CD4-positive, alpha-beta T cell treated with Interleukin-17A for 1 hour (primary cell): ENCODE data around the gene HCAR1.
A peak's percentile ranks its signal among the peaks of the same experiment; 100 is the strongest.
"Not testable (repeated sequence)": the region's sequence is repeated elsewhere in the genome, so short reads cannot be mapped to it uniquely, and the experiment has no call there.

ENCODE experiments used
- DNase-seq: peaks from one replicate; pipeline ENCODE4 v3.0.0-alpha.2; 2020

HCAR1 gene, protein sequence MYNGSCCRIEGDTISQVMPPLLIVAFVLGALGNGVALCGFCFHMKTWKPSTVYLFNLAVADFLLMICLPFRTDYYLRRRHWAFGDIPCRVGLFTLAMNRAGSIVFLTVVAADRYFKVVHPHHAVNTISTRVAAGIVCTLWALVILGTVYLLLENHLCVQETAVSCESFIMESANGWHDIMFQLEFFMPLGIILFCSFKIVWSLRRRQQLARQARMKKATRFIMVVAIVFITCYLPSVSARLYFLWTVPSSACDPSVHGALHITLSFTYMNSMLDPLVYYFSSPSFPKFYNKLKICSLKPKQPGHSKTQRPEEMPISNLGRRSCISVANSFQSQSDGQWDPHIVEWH

GRCh38 chr12:122730215-122731014 lies at the start of gene HCAR1:
HCAR1 (minus strand) TSS chr12:122730844; CDS start chr12:122730339, 505 bp downstream.
- DNase-seq, result peak; percentile 18

- no peak for DNase-seq
Measured at GRCh38 chr12:122757568-122757967, 26.9 kb upstream of the HCAR1 start.

GRCh38 chr12:122754790-122755189 lies 24.1 kb upstream of the HCAR1 start:
- no peak for DNase-seq

GRCh38 chr12:122753319-122753650 lies 22.6 kb upstream of the HCAR1 start:
- no peak for DNase-seq

GRCh38 chr12:122752464-122753318 lies 22.0 kb upstream of the HCAR1 start, which contains the start of gene DENR:
DENR (plus strand) TSS chr12:122752824; CDS start chr12:122753702, 878 bp downstream.
- peak; percentile 99 for DNase-seq

GRCh38 chr12:122750781-122751515 lies 20.3 kb upstream of the HCAR1 start:
- not testable (repeated sequence) for DNase-seq

DNA sequence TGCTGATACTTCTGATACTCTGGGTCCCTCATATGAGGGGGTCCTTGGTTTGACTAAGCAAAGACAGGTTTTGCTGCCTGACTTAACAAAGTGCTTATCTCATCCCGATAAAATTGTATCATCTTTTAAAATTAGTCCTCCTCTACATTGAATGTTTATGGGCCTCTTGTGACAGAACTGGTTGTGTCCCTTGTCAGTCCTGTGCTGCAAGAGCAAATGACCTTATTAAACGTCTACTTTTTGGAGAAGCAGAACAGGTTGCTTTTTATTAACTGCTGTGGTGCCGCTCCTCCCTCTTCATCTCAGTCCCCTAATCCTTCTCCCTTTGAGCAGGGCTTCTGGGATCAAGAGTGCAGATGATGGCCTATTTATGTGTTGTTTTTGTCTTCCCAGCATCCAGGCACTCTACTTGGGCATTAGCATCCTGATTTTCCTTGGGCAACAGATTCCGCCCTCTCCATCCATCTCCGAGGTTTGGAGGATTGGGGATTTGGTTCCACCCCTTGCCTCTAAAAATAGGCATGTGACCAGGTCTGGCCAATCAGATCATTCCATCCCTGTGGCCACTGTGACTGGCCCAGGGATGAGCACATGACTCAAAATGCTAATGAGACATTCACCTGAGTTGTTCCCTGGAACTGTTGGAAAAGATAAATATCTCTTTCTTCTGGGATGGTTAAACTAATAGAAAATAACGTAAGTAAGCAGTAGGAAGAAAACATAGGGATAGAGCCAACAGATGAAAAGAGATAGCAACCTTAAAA lies 19.1 kb upstream of the HCAR1 start:
- DNase-seq, result no peak

- no peak for DNase-seq
Measured at GRCh38 chr12:122747224-122748135, 16.8 kb upstream of the HCAR1 start.

GRCh38 chr12:122743895-122744525 lies 13.4 kb upstream of the HCAR1 start:
- DNase-seq, result no peak

DNA sequence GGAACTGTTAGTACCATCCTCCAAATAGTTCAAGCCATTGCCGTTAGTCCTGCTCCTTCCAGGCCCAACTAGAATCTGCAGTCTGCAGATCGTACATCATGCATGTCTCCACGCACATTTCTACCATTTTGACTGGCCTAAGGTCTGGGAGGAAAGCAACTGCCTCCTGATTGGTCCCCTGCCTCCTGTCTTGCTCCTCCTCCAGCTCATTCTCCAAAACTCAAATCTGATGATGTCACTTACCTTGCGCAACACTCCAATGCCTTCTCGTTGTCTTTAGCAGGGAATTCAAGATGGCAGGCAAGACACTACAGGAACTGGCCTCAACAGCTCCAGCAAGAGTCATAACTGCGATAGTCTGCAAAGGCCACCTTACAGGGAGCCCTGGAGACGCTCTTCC lies 9.7 kb upstream of the HCAR1 start:
- no peak for DNase-seq

DNA sequence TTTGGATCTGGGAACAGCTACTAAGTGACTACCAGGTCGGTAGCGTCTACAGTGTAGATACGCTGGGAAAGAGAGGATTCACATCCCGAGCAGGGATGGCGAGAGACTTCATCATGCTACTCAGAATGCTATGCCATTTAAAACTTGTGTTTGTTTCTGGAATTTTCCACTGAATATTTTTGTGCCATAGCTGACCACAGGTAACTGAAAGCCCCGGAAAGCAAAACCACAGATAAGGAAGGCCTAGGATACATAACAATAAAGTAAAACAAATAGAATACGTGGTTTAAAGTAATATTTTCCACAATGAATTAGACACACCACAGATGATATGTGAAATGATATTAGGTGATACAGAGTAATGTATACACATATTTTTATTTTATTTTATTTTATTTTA lies 7.9 kb upstream of the HCAR1 start:
- no peak for DNase-seq

GRCh38 chr12:122732611-122733010 lies 2.0 kb upstream of the HCAR1 start:
- no peak for DNase-seq

DNA sequence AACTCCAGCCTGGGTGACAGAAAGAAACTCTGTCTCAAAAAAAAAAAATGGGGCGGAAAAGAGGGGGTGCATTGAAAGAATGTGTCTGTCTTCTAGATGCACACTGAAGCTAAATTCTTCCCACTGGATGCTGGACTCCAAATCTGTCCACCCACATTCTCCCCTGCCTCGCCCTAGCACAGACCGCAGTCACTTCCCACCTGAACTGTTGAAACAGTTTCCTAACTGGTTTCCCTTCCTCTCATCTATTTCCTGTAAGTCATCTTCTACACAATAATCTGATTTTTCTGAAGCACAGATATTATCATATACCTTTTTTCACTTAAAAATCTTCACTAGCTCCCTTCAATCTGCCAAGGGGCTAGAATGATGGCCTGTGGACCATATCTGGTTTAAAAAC lies 1.5 kb upstream of the HCAR1 start:
- no peak for DNase-seq

DNA sequence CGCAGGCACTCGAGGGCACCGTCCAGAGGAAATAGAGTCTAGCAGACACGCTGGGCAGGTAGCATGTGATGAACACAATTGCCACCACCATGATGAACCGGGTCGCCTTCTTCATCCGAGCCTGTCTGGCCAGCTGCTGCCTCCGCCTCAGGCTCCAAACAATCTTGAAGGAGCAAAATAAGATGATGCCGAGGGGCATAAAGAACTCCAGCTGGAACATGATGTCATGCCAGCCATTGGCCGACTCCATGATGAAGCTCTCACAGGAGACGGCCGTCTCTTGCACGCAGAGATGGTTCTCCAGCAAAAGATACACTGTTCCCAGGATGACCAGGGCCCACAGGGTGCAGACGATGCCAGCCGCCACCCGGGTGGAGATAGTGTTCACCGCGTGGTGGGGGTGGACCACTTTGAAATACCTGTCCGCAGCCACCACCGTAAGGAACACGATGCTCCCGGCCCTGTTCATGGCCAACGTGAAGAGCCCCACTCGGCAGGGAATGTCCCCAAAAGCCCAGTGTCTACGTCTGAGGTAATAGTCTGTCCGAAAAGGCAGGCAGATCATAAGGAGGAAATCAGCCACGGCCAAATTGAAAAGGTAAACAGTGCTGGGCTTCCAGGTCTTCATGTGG lies 945 bp downstream of the HCAR1 start:
- no peak for DNase-seq

GRCh38 chr12:122726080-122726558 lies 4.5 kb downstream of the HCAR1 start:
- peak; percentile 19 for DNase-seq

DNA sequence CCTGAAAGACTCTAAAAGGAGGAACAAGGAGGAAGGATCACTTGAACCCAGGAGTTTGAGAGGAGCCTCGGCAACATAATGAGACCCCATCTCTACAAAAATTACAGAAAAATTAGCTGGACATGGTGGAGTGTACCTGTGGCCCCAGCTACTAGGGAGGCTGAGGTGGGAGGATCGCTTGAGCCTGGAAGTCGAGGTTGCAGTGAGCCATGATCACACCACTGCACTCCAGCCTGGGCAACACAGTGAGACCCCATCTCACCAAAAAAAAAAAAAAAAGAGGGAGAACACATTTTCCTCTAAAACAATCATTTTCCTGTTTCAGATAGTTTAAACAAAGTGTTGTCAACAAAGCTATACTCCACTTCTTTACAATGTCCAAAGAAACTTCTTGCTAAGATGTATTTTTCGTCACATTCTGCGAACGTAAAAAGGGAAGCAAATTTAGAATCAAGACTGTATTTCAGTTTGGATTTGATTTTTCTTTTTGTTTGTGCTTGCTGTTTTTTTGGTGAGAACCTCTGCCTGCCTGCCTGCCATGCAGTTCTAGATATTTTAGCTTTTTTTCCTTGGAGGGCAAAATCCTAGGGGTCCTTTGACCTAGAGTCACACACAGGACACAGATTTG lies 5.1 kb downstream of the HCAR1 start:
- no peak for DNase-seq

GRCh38 chr12:122724641-122725243 lies 5.9 kb downstream of the HCAR1 start:
- no peak for DNase-seq

GRCh38 chr12:122722387-122722786 lies 8.3 kb downstream of the HCAR1 start:
- no peak for DNase-seq
